Stimulated activated naive CD8-positive, alpha-beta T cell treated with anti-CD3 and anti-CD28 coated beads, Interleukin-15, Interleukin-2, amounts not matched to agents 100 ng/mL and 50 ng/mL, for 24 hours (primary cell): ENCODE measurements around the gene OR52D1.

Experiments
- H3K27ac Mint-ChIP-seq: one replicate; pipeline ENCODE4 v1.8.0; 2021; ENCODE audit warnings: mild to moderate bottlenecking, mixed read lengths
- H3K27me3 Mint-ChIP-seq: one replicate; pipeline ENCODE4 v1.8.0; 2021; ENCODE audit warnings: mixed read lengths
- H3K36me3 Mint-ChIP-seq: one replicate; pipeline ENCODE4 v1.8.0; 2021; ENCODE audit warnings: low read depth, mixed read lengths
- H3K4me1 Mint-ChIP-seq: one replicate; pipeline ENCODE4 v1.8.0; 2021; ENCODE audit warnings: low read depth, mixed read lengths
- H3K4me3 Mint-ChIP-seq: one replicate; pipeline ENCODE4 v1.8.0; 2021; ENCODE audit warnings: mild to moderate bottlenecking, mixed read lengths
- H3K9me3 Mint-ChIP-seq: one replicate; pipeline ENCODE4 v1.8.0; 2021; ENCODE audit warnings: mixed read lengths

Gene OR52D1

DNA sequence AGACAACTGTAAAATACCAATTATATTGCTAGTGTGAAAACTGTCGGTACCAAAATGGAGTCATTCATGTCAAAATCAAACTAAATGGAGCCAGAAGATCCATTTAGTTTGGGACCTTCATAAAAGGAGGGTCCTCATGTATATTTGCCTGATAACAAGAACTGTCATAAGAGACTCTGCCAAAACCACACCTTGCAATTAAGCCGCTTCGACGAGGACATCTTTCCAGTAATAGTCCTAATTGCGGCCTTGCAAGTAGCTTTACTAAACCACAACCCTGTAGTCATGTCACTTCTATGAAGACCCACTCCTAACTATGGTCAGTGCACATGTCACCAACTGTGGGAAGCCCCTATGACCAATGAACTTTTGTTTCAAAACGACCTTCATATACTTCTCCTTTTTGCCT lies 11.9 kb downstream of the OR52D1 start:
- Mint-ChIP-seq H3K27me3 (peaks cover 15% of the 10 kb centered on the region), H3K36me3 (no peaks in the 10 kb centered on the region), H3K27ac (no peak overlapping the region), H3K4me3 (no peak overlapping the region), H3K9me3 (no peaks in the 10 kb centered on the region), H3K4me1 (no peaks in the 10 kb centered on the region)

DNA sequence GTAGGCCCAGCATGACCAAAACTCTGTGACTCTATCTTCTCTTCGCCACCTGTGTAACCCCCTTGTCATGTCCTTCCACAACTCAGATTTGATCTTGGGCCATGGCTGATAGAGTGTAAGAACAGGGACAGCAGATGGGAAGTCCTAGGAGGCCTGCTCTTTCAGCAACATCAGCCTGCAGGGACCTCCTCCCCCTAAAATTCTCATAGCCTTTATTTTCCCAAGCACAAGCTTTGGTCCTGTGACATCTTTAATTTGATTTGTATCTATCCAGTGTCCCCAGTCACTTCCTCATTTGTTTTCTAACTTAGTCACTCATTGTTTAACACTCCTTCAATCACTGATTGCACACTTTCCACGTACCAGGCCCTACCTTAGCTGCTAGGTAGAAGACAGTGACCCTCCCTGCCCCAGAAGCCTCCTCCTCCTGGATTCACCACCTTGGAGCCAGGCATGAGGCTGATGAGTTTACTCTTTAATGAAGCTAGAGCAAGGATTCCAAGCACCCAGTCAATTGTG lies 16.0 kb downstream of the OR52D1 start:
- Mint-ChIP-seq H3K36me3 (no peaks in the 10 kb centered on the region), H3K27ac (no peak overlapping the region), H3K4me1 (no peaks in the 10 kb centered on the region), H3K9me3 (no peaks in the 10 kb centered on the region), H3K4me3 (no peak overlapping the region), H3K27me3 (peaks cover 14% of the 10 kb centered on the region)

DNA sequence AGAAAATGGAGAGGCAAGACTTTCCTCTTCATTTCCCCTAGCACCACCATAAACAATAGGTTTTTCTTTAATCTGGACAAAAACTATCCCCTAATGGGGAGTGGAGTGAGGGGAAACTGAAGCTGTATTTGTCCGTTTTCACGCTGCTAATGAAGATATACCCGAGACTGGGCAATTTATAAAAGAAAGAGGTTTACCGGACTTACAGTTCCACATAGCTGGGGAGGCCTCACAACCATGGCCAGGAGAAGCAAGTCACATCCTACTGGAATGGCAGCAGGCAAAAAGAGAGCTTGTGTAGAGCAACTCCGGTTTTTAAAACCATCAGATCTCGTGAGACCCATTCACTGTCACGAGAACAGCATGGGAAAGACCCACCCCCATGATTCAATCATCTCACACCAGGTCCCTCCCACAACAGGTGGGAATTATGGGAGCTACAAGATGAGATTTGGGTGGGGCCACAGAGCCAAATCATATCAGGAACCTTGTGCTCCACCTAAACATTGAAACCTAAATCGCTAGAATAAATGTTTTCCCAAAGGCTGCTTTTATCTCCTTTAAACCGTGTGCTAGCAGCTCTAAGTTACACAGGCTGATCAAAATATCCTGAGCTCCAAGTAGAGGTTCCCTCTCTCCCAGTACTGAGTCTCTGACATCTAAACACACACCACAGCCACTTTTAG lies 17.0 kb downstream of the OR52D1 start:
- Mint-ChIP-seq H3K9me3 (no peaks in the 10 kb centered on the region), H3K4me3 (no peak overlapping the region), H3K4me1 (no peaks in the 10 kb centered on the region), H3K36me3 (no peaks in the 10 kb centered on the region), H3K27ac (no peak overlapping the region), H3K27me3 (peaks cover 16% of the 10 kb centered on the region)

DNA sequence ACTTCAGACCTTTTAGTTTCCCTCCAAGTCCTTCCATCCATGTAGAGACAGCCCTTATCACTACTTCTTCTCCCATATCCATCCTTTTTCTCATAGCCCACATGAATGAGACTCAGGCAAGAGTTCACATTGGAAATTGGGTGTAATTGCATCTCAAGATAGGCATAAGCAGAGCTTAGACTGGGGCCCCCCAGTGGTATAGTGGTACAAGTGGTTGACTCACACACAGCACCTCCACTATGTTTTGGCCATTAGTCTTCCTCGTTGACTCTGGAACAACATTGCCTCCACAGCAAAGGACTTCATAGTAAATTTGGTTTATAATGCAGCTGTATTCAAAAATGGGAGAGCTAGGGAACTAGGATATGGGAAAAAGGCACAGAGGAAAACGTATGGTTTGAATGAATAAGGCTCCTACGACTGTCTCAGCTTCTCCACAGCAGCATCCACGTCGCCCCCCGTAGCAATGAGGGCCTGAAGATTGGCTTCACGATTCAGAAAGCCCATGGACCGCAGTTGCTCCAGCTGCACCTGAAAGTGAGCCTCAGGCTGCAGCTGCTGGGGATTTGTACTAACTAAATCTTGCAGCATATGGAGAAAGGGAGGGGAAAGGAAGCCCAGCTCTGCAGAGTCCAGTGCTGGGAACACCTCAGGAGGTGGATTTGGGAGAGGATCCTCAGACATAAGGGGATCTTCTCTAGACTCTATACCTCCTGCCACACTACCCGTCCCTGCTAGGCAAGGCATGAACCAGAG lies 18.9 kb downstream of the OR52D1 start:
- H3K4me3 Mint-ChIP-seq: no peak overlapping the region
- no peak overlapping the region for H3K27ac Mint-ChIP-seq
- H3K36me3 Mint-ChIP-seq: no peaks in the 10 kb centered on the region
- no peaks in the 10 kb centered on the region for H3K9me3 Mint-ChIP-seq
- H3K27me3 Mint-ChIP-seq: peaks cover 15% of the 10 kb centered on the region
- no peaks in the 10 kb centered on the region for H3K4me1 Mint-ChIP-seq

DNA sequence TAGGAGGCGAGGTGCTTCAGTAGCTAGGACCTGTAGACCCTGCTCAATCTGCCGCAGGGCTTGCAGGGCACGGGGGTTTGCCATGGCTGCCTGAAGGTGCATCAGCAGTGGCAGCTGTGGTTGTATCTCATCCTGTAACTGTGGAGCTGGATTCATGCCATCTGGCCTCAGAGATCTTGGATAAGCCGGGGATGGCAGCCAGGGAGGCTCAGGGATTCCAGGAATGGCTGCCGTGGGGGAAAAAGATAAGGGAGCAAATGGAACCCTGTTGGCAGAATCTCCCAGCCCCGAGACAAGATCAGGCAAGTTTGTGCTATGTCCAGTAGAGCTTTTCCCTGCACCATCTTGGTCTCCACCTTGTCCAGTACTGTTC lies 19.4 kb downstream of the OR52D1 start:
- Mint-ChIP-seq H3K27ac (no peak overlapping the region), H3K27me3 (peaks cover 13% of the 10 kb centered on the region), H3K4me3 (no peak overlapping the region), H3K4me1 (no peaks in the 10 kb centered on the region), H3K36me3 (no peaks in the 10 kb centered on the region), H3K9me3 (no peaks in the 10 kb centered on the region)

DNA sequence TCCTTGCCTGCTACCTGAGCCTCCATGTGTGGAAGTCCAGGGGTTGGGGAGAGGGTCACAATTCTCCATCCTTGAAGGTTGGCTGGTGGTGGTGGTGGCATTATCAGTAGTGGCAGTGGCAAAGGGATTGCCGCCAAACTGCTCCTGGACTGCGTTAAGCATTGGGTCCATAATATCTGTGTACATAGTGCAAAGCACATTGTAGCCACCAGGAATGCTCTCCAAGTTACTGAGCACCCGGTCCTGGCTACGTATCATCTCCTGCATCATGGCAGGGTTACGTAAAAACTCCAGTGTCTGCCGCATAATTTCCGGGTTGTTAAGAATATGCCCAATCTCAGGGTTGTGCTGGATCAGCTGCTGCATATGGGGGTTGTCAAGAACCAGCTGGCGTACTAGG lies 20.1 kb downstream of the OR52D1 start:
- Mint-ChIP-seq H3K27me3 (peaks cover 13% of the 10 kb centered on the region), H3K4me3 (no peak overlapping the region), H3K27ac (no peak overlapping the region), H3K4me1 (no peaks in the 10 kb centered on the region), H3K9me3 (no peaks in the 10 kb centered on the region), H3K36me3 (no peaks in the 10 kb centered on the region)

DNA sequence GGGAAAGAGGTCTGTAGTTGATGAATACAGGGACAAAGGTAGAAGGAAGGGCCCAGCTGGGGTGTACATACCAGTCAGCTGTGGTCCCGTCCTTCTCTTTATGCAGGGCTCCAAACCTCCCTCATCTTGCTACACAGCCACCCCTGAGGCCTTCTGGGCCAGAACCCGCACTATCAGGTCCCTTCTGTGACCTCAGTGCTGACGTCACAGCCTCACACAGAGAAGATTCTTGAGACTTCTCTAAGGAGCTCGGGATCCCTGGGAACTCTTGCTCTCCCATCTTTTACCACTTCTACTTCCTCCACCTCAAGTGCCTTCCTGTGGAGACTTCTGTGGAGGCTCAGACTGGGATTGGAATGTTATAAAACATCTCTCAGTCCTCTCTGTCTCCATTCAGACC lies 21.3 kb downstream of the OR52D1 start, which contains the start of gene UBQLN3:
UBQLN3 (minus strand) TSS at position 155 of the 400 bp plus-strand sequence. CDS start 399 bp downstream, outside the sequence.
- no peak within 1 kb of the TSS for H3K27ac Mint-ChIP-seq
- H3K36me3 Mint-ChIP-seq: no peaks in the 10 kb centered on the region
- H3K4me3 Mint-ChIP-seq: no peak within 1 kb of the TSS
- H3K9me3 Mint-ChIP-seq: no peaks in the 10 kb centered on the region
- peaks cover 10% of the 10 kb centered on the region for H3K27me3 Mint-ChIP-seq
- H3K4me1 Mint-ChIP-seq: no peaks in the 10 kb centered on the region

DNA sequence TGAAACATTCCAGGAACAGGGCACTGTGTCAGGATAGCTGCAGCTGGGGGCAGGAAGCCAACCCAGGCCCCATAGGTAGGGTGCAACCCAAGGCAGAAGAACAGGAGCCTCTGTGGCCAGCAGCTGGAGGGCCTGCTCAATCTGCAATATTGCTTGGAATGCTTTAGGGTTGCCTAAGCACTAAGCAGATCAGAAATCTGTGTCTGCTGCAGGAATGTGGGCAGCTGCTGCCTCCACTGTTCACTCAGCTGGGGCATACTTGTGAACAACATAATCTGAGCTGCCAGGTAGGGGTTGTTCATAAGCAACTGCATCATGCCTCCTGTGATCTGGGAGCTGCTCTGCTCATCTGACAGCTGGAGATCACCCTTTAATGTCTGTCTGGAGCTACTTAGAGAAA lies 26.4 kb downstream of the OR52D1 start:
- no peak overlapping the region for H3K4me3 Mint-ChIP-seq
- no peak overlapping the region for H3K27ac Mint-ChIP-seq
- H3K36me3 Mint-ChIP-seq: no peaks in the 10 kb centered on the region
- peaks cover 4% of the 10 kb centered on the region for H3K27me3 Mint-ChIP-seq
- H3K4me1 Mint-ChIP-seq: no peaks in the 10 kb centered on the region
- H3K9me3 Mint-ChIP-seq: no peaks in the 10 kb centered on the region

DNA sequence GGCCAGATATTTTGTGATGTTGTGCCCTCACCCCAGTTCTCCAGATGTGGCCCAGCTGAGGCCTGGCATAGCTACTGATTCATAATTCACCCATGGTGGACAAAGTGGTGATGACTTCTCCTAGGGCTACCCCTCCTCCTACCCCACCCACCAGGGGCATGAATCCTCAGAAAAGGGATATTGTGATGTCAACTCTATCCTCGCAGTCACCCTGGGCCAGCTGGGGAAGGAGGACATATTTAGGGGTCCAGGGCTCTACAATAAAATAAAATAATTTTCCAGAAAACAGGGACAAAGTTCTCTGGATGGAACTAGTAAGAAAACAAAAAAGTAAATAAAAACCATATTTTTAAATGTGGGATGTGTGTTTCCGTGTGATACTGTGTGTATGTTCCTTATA lies 28.1 kb downstream of the OR52D1 start, which contains the start of gene UBQLNL:
UBQLNL (minus strand) TSS at position 101 of the 400 bp plus-strand sequence. CDS start 258 bp downstream, outside the sequence.
- Mint-ChIP-seq H3K9me3 (no peaks in the 10 kb centered on the region), H3K36me3 (no peaks in the 10 kb centered on the region), H3K27ac (no peak within 1 kb of the TSS), H3K27me3 (no peaks in the 10 kb centered on the region), H3K4me1 (no peaks in the 10 kb centered on the region), H3K4me3 (no peak within 1 kb of the TSS)

DNA sequence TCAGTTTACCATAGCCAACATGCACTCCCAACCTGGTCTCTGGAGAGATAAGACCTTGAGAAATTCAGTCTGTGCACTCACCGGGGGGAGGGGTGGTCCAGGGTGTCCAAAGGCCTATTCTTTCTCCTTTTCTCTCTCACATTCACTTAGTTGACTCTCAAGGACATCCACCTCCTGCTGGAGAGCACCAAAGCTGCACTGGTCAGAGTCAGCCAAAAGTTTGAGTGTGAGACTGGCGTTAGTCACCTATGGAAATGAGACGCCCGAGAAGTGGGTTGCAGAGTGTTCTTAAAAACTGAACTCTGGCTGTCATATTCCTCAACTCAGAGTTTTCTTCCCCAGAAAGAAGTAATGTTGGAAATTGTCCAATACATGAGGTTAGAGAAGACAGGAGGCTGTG lies 33.1 kb downstream of the OR52D1 start:
- H3K36me3 Mint-ChIP-seq: no peaks in the 10 kb centered on the region
- H3K9me3 Mint-ChIP-seq: no peaks in the 10 kb centered on the region
- no peaks in the 10 kb centered on the region for H3K27me3 Mint-ChIP-seq
- H3K4me1 Mint-ChIP-seq: no peaks in the 10 kb centered on the region
- no peak overlapping the region for H3K4me3 Mint-ChIP-seq
- H3K27ac Mint-ChIP-seq: no peak overlapping the region

DNA sequence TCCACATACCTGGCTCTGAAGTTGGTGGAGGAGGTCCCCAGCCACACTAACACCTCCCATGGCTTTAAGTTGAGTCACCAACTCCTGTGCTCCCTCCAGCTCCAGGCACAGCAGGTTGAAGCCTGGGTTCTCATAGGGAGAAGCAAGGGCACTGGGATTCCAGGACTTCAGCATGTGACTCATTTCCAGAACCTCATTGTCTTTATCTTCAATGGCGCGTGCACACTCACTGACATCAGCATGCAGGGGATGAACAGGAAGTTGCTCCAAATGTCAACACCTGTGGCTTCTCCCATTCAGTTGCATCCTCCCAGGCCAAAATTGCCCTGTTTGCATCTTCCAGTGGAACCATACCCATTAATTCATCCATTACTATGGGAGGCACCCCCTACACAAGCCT lies 33.8 kb downstream of the OR52D1 start:
- no peaks in the 10 kb centered on the region for H3K9me3 Mint-ChIP-seq
- H3K27me3 Mint-ChIP-seq: no peaks in the 10 kb centered on the region
- H3K36me3 Mint-ChIP-seq: no peaks in the 10 kb centered on the region

DNA sequence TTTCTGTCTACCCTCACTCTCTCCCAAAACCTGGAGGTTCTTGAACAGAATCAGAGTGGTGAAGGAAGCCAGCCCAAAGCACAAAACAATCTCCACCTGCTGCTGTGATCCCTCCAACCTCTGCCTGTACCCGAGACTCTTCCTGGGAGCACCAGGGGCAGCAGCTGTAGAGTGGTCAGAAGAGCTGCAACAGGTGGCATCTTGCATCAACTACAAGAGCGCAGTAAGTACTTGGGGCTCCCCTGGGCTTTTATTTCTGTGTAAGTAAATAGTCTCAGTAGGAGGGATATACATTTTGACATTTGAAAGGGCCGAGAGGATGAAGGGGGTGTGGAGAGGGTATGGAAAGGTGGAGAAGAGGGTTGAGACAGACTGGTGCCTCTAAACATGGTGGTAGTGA lies 36.3 kb downstream of the OR52D1 start:
- Mint-ChIP-seq H3K4me3 (no peak overlapping the region), H3K4me1 (no peaks in the 10 kb centered on the region), H3K27me3 (no peaks in the 10 kb centered on the region), H3K9me3 (no peaks in the 10 kb centered on the region), H3K27ac (no peak overlapping the region), H3K36me3 (no peaks in the 10 kb centered on the region)

More for the DNA sequence above, 33.8 kb downstream of the OR52D1 start:
- no peaks in the 10 kb centered on the region for H3K4me1 Mint-ChIP-seq
- H3K27ac Mint-ChIP-seq: no peak overlapping the region
- H3K4me3 Mint-ChIP-seq: no peak overlapping the region

DNA sequence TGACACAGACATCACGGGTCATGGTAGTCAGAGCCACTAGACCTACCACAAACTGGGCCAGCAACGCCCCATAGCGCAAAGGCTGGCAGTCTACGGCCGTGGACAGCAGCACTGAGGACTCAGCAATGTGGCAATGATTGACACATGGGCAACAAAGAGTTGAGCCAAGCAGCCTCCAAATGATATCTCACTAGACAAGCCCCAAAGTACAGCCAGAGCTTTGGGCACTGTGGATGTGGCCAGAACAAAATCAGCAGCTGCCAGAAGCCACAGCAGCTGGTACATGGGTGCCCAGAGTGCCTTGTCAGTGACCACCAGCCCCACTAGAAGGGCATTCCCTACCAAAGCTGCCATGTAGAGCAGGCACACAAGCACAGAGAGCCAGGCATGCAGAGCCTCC lies 39.2 kb downstream of the OR52D1 start:
- Mint-ChIP-seq H3K4me3 (no peak overlapping the region), H3K27ac (no peak overlapping the region), H3K27me3 (no peaks in the 10 kb centered on the region), H3K36me3 (no peaks in the 10 kb centered on the region), H3K9me3 (no peaks in the 10 kb centered on the region), H3K4me1 (no peaks in the 10 kb centered on the region)

DNA sequence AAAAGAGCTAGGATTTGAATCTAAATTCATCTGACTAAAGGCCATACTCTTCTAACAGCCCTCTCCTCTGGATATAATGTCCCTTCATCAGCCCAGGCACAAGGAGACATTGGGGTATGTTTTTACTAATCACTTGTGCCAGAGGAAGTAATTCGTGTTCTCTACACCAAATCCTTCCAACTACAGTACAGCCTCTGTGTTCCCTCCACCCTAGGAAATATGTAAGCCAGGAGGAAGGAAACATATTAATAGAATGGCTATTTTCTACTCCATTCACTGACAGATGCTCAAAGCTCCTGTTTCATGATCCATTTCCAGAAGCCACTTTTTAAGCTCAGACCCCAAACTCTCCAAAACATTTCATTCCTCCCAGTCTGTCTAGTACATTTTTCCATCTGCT lies 40.0 kb downstream of the OR52D1 start:
- no peaks in the 10 kb centered on the region for H3K4me1 Mint-ChIP-seq
- no peak overlapping the region for H3K27ac Mint-ChIP-seq
- H3K9me3 Mint-ChIP-seq: no peaks in the 10 kb centered on the region
- H3K36me3 Mint-ChIP-seq: no peaks in the 10 kb centered on the region
- H3K4me3 Mint-ChIP-seq: no peak overlapping the region
- H3K27me3 Mint-ChIP-seq: no peaks in the 10 kb centered on the region

DNA sequence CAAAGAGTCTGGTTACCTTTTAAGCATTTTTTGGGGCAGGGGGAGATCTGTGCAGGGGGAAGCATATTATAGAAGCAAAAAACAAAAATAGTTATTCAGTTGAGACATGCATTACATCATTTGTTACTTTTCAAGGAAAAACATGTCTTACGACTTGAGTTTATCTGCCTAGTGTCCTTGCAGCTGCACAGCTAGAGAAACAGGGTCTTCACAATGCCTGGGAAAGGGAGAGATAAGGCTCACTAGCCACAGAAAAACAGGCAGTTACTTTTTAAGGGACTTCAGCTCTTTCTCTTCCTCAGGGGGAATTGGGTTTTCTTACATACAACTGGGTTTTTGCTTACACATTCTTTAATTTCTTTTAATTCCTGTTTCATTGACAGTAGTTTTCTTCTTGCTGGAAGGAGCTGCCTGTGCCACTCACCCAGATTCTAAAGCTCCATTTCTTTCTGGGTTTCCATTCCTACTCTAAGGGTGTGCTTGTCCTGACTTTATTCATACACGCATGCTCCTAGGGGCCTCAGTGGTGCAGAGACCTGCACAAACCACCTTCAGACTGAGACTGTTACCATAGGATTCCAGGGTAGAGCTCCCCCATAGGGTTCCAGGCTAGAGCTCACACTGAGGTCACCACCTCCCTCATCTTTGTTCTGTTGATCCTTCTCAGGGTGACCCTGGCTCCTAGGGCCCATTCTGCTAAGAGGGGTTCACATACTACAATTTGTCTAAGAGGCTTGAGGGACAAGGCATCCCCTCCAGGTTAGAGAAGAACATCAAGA lies 42.8 kb downstream of the OR52D1 start:
- no peaks in the 10 kb centered on the region for H3K27me3 Mint-ChIP-seq
- no peak overlapping the region for H3K27ac Mint-ChIP-seq
- H3K4me3 Mint-ChIP-seq: no peak overlapping the region
- H3K9me3 Mint-ChIP-seq: no peaks in the 10 kb centered on the region
- no peaks in the 10 kb centered on the region for H3K36me3 Mint-ChIP-seq
- H3K4me1 Mint-ChIP-seq: no peaks in the 10 kb centered on the region
